ENCODE measurements around the gene MTTP.

DNA sequence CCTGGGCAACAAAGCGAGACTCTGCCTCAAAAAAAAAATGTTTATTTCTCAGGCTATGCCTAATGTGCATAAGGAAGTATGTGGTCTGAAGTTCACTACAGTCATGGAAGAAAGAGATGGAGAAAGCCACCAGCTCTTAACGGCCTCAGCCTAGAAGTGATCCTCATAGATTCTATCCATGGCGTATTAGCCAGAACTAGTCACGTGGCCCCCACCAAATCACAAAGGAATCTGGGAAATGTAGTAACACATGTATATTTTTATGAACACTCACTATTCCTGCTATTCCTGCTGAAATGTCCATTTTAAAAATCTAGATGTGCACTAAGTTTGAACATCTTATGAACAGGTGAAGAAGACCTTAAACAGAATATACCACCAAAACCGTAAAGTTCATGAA is 33.8 kb downstream of the MTTP start:
- TF ChIP-seq CTCF (IDR thresholded peaks at IDR 0.05) (no peak), POLR2A (IDR thresholded peaks at IDR 0.05) (no peak)

All from adrenal gland (tissue), 5 donors.